Ishikawa (cell line): Measurements from ENCODE around the gene FAM170B.

Source experiments
- CREB1 ChIP-seq: IDR thresholded peaks from 2 replicates; pipeline ENCODE4 v1.6.1; 2012; ENCODE audit warnings: low read depth
- EP300 ChIP-seq: IDR thresholded peaks from 2 replicates; pipeline ENCODE4 v1.6.1; 2012; ENCODE audit warnings: borderline replicate concordance
- MAX ChIP-seq: IDR thresholded peaks from 2 replicates; pipeline ENCODE4 v1.6.1; 2012
- NFIC ChIP-seq: IDR thresholded peaks from 2 replicates; pipeline ENCODE4 v1.6.1; 2012
- TAF1 ChIP-seq: IDR thresholded peaks from 2 replicates; pipeline ENCODE4 v1.6.1; 2012; ENCODE audit warnings: low read depth, mild to moderate bottlenecking

- TF ChIP-seq MAX (no peak), NFIC (no peak), CREB1 (no peak), EP300 (no peak), TAF1 (no peak)
Observed at GRCh38 chr10:49174261-49174925, 40.6 kb upstream of the FAM170B start.
